Type B pancreatic cell (in vitro differentiated cells): Measurements from ENCODE around the gene SAMD14. TPM values are rescaled to one million over a fixed set of nuclear protein-coding genes. Genes with fewer than 3 reads are reported as not detected.
A peak's percentile ranks its signal among the peaks of the same experiment; 100 is the strongest.

Source experiments
- DNase-seq: peaks from one replicate; pipeline ENCODE4 v3.0.0; 2021; ENCODE audit warnings: mixed read lengths; ENCODE audit not compliant: unreplicated experiment; ENCODE audit errors: extremely low spot score
- H3K27ac Mint-ChIP-seq: 2 replicates; pipeline ENCODE4 v1.8.0; 2021; ENCODE audit warnings: mild to moderate bottlenecking, mixed read lengths
- H3K27me3 Mint-ChIP-seq: 2 replicates; pipeline ENCODE4 v1.8.0; 2021; ENCODE audit warnings: mixed read lengths
- H3K36me3 Mint-ChIP-seq: 2 replicates; pipeline ENCODE4 v1.8.0; 2021; ENCODE audit warnings: mixed read lengths
- H3K4me1 Mint-ChIP-seq: one replicate; pipeline ENCODE4 v1.8.0; 2021; ENCODE audit warnings: mixed read lengths; ENCODE audit not compliant: unreplicated experiment
- H3K4me3 Mint-ChIP-seq: 2 replicates; pipeline ENCODE4 v1.8.0; 2021; ENCODE audit warnings: mild to moderate bottlenecking, mixed read lengths
- H3K9me3 Mint-ChIP-seq: 2 replicates; pipeline ENCODE4 v1.8.0; 2021; ENCODE audit warnings: mixed read lengths
- CTCF ChIP-seq: fragments of 200-600 bp; sonication (generic); conservative IDR thresholded peaks from 2 replicates; pipeline ENCODE4 v1.5.0; 2021; ENCODE audit warnings: antibody characterized with exemption, mild to moderate bottlenecking
- total RNA-seq: library from RNA; stranded (reverse); gene quantifications from 2 replicates; pipeline ENCODE4 v1.2.1, GENCODE V29; 2021; ENCODE audit warnings: low replicate concordance

Gene SAMD14
- total RNA-seq, 1 donor from 2014 or later: 14.1 TPM

DNA sequence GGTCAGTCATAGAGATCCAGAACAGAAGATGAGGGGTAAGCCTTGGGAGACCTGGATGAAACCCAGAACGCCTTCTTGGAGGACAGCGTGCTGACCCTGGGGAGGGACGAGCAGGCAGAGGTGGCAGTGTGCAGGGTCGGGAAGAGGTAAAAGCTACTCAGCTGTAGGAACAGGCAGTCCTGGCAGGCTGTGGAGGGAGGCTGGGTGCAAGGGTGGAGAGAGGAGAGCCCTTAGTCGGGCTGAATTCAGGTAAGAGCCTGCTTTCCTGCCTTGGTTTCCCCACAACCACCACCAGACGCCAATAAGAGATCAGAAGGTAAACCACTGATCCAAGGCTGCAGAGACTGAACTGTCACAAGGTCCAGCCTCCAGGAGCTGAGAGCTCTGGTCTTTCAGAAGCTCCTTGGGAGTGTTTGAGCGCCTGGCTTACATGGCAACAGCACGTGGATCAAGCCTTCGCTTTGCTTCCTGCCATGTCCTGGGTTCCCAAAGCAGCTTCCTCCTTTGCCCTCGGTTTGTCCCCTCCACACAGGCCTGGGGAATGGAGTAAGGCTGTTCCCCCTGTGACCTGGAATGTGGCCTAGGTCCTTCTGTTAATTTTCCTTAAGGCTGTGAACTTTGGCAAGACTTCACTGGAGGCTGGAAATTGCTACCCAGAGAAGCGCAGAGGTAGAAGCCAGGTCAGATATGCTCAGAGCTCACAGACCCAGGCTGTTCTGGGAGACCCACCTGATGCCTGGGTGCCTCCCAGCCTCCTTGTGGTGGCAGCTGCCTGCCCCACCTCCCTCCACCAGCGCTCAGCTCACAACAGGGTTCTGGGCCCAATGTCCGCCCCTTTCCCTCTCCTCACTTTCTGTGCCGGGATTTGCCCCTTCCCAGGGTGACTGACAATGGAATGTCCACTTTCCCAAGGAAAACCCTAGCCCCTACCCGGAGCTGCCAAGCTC lies 38.7 kb downstream of the SAMD14 start:
- H3K27ac Mint-ChIP-seq: no peak overlapping the region
- TF ChIP-seq CTCF: no peak
- no peaks in the 10 kb centered on the region for H3K9me3 Mint-ChIP-seq
- no peak for DNase-seq
- H3K4me3 Mint-ChIP-seq: no peak overlapping the region
- peaks cover 9% of the 10 kb centered on the region for H3K4me1 Mint-ChIP-seq
- no peaks in the 10 kb centered on the region for H3K36me3 Mint-ChIP-seq
- no peaks in the 10 kb centered on the region for H3K27me3 Mint-ChIP-seq

GRCh38 chr17:50090071-50090470 lies 39.9 kb downstream of the SAMD14 start:
- Mint-ChIP-seq H3K4me3 (no peak overlapping the region), H3K36me3 (no peaks in the 10 kb centered on the region), H3K27ac (no peak overlapping the region), H3K9me3 (no peaks in the 10 kb centered on the region), H3K4me1 (peaks cover 6% of the 10 kb centered on the region), H3K27me3 (no peaks in the 10 kb centered on the region)
- DNase-seq: no peak
- no peak for TF ChIP-seq CTCF

DNA sequence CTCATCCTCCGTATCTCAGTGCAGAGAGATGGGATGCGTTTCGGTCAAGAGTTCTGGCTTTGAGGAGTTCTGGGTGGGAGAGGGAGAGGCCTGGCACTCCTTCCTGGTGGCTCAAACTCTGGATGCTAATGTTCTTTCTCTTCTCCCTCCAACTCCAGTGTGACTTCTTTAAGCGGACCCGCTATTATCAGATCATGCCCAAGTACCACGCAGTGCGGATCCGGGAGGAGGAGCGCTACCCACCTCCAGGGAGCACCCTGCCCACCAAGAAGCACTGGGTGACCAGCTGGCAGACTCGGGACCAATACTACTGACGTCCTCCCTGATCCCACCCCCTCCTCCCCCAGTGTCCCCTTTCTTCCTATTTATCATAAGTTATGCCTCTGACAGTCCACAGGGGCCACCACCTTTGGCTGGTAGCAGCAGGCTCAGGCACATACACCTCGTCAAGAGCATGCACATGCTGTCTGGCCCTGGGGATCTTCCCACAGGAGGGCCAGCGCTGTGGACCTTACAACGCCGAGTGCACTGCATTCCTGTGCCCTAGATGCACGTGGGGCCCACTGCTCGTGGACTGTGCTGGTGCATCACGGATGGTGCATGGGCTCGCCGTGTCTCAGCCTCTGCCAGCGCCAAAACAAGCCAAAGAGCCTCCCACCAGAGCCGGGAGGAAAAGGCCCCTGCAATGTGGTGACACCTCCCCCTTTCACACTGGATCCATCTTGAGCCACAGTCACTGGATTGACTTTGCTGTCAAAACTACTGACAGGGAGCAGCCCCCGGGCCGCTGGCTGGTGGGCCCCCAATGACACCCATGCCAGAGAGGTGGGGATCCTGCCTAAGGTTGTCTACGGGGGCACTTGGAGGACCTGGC lies 40.8 kb downstream of the SAMD14 start:
- no peak for TF ChIP-seq CTCF
- Mint-ChIP-seq H3K27ac (no peak overlapping the region), H3K4me3 (no peak overlapping the region), H3K27me3 (no peaks in the 10 kb centered on the region), H3K9me3 (no peaks in the 10 kb centered on the region), H3K36me3 (no peaks in the 10 kb centered on the region), H3K4me1 (peaks cover 2% of the 10 kb centered on the region)
- DNase-seq: no peak

GRCh38 chr17:50087912-50088405 lies 42.0 kb downstream of the SAMD14 start:
- no peak for TF ChIP-seq CTCF
- Mint-ChIP-seq H3K36me3 (no peaks in the 10 kb centered on the region), H3K9me3 (no peaks in the 10 kb centered on the region), H3K4me1 (no peaks in the 10 kb centered on the region), H3K4me3 (no peak overlapping the region), H3K27ac (no peak overlapping the region), H3K27me3 (no peaks in the 10 kb centered on the region)
- DNase-seq: no peak

DNA sequence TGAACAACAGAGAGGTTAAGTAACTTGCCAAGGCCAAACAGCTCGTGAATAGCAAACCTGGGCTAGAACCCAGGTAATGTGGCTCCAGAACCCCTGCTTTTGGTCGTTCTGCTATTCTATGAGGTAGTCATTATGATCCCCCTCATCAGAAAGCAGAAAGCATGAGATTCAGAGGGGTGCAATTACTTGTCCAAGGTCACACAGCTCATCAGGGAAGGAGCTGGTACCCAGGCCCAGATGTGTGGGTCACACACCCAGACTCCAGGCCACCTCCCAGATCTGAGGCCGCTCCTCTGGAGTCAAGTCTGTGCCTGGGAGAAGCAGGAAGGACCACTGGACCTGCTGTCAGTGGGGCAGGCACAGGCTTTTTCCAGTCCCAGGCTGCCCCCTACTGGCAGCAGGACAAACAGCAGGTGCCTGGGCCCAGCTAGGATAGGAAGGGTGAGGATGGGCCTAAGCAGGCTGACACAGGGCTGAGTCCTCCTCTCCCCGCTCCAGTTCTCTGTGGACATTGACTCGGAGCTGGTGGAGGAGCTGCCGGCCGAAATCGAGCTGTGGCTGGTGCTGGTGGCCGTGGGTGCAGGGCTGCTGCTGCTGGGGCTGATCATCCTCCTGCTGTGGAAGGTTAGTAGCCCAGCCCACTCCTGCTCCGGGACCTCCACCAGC lies 42.6 kb downstream of the SAMD14 start:
- no peaks in the 10 kb centered on the region for H3K27me3 Mint-ChIP-seq
- H3K36me3 Mint-ChIP-seq: no peaks in the 10 kb centered on the region
- H3K4me3 Mint-ChIP-seq: no peak overlapping the region
- H3K27ac Mint-ChIP-seq: no peak overlapping the region
- DNase-seq: no peak
- H3K9me3 Mint-ChIP-seq: no peaks in the 10 kb centered on the region
- TF ChIP-seq CTCF: peak; percentile 97
- no peaks in the 10 kb centered on the region for H3K4me1 Mint-ChIP-seq
